Tibial artery (tissue), 4 donors: ENCODE data around the gene NDOR1.

Experiments used
- DNase-seq, 2 donors: peaks; one replicate each; pipeline ENCODE4 v3.0.0-alpha.2; 2019
- H3K27ac ChIP-seq, 2 donors: fragments of 200-600 bp; sonication (generic) in 1 of 2; 1 replicate in 1 of 2; 2 replicates in 1 of 2; pipeline ENCODE4 v1.5.1; 2018 to 2019; ENCODE audit warnings: mild to moderate bottlenecking in 1 of 2
- H3K27me3 ChIP-seq, 2 donors: fragments of 200-600 bp; sonication (generic) in 1 of 2; one replicate each; pipeline versions ENCODE4 v1.5.1 to v1.6.0; 2016 to 2019
- H3K36me3 ChIP-seq, 3 donors: fragments of 200-600 bp; sonication (generic) in 2 of 3; one replicate each; pipeline ENCODE4 v1.5.1; 2016 to 2019; ENCODE audit warnings: mild to moderate bottlenecking in 2 of 3
- H3K4me1 ChIP-seq, 4 donors: fragments of 200-600 bp; sonication (generic) in 2 of 4; 1 replicate in 3 of 4; 2 replicates in 1 of 4; pipeline ENCODE4 v1.5.1; 2016 to 2019
- H3K4me3 ChIP-seq, 2 donors: fragments of 200-600 bp; sonication (generic) in 1 of 2; 1 replicate in 1 of 2; 2 replicates in 1 of 2; pipeline ENCODE4 v1.5.1; 2018 to 2019; ENCODE audit warnings: mild to moderate bottlenecking in 2 of 2
- H3K9me3 ChIP-seq, 3 donors: fragments of 200-600 bp; sonication (generic) in 1 of 3; one replicate each; pipeline ENCODE4 v1.5.1; 2016 to 2019
- CTCF ChIP-seq, 2 experiments: fragments of 200-600 bp in 1 of 2; fragments of 450-650 bp in 1 of 2; IDR thresholded peaks; one replicate each; pipeline ENCODE4 v1.5.1; 2017 to 2019; ENCODE audit warnings: antibody characterized with exemption in 2 of 2, mild to moderate bottlenecking in 1 of 2, moderate library complexity in 1 of 2
- intact Hi-C: fragments of 100-400 bp; cut with DNase I; formaldehyde crosslinking; loops from one replicate; pipeline ENCODE4 v1.15.0; 2023; ENCODE audit warnings: low total_unique reads

Gene NDOR1

GRCh38 chr9:137206602-137207001 is 1.1 kb downstream of the NDOR1 start:
- H3K27me3 ChIP-seq, result no peaks in the 10 kb centered on the region
- H3K27ac ChIP-seq, result no peak overlapping the region
- DNase-seq, result no peak
- H3K9me3 ChIP-seq, result no peaks in the 10 kb centered on the region
- intact Hi-C loops, result no loop called here
- H3K4me3 ChIP-seq, result peak overlapping the region; percentile 97
- peaks cover 0 to 24% (median 0%) of the 10 kb centered on the region in 3 donors for H3K36me3 ChIP-seq
- H3K4me1 ChIP-seq, result peaks cover 0 to 51% (median 38%) of the 10 kb centered on the region in 4 donors
- TF ChIP-seq CTCF (IDR thresholded peaks at IDR 0.05), result no peak

- peaks cover 0 to 6% (median 5%) of the 10 kb centered on the region in 4 donors for H3K4me1 ChIP-seq
- TF ChIP-seq CTCF (IDR thresholded peaks at IDR 0.05), result no peak
- H3K27me3 ChIP-seq, result no peaks in the 10 kb centered on the region
- H3K36me3 ChIP-seq, result peaks cover 0 to 47% (median 0%) of the 10 kb centered on the region in 3 donors
- H3K9me3 ChIP-seq, result no peaks in the 10 kb centered on the region
- intact Hi-C loops, result no loop called here
- H3K4me3 ChIP-seq, result no peak overlapping the region
- no peak for DNase-seq
- no peak overlapping the region for H3K27ac ChIP-seq
Measured at GRCh38 chr9:137211532-137211931, 6.0 kb downstream of the NDOR1 start.

GRCh38 chr9:137212520-137212919 is 7.0 kb downstream of the NDOR1 start:
- peaks cover 0 to 9% (median 1%) of the 10 kb centered on the region in 4 donors for H3K4me1 ChIP-seq
- DNase-seq, result no peak
- H3K27ac ChIP-seq, result no peak overlapping the region
- intact Hi-C loops, result no loop called here
- H3K4me3 ChIP-seq, result no peak overlapping the region
- no peak for TF ChIP-seq CTCF (IDR thresholded peaks at IDR 0.05)
- H3K27me3 ChIP-seq, result no peaks in the 10 kb centered on the region
- H3K36me3 ChIP-seq, result peaks cover 0 to 44% (median 0%) of the 10 kb centered on the region in 3 donors
- H3K9me3 ChIP-seq, result no peaks in the 10 kb centered on the region

- no peak for TF ChIP-seq CTCF (IDR thresholded peaks at IDR 0.05)
- intact Hi-C loops, result no loop called here
Measured at GRCh38 chr9:137213160-137214060, 7.9 kb downstream of the NDOR1 start.

GRCh38 chr9:137214620-137215019 is 9.1 kb downstream of the NDOR1 start:
- no peak for DNase-seq
- Histone ChIP-seq H3K4me1 (peaks cover 0 to 24% (median 11%) of the 10 kb centered on the region in 4 donors), H3K27ac (no peak overlapping the region), H3K9me3 (no peaks in the 10 kb centered on the region), H3K4me3 (no peak overlapping the region), H3K27me3 (no peaks in the 10 kb centered on the region), H3K36me3 (peaks cover 0 to 34% (median 0%) of the 10 kb centered on the region in 3 donors)
- intact Hi-C loops, result no loop called here
- TF ChIP-seq CTCF (IDR thresholded peaks at IDR 0.05), result no peak

More at GRCh38 chr9:137213160-137214060, 7.9 kb downstream of the NDOR1 start:
- no peaks in the 10 kb centered on the region for H3K27me3 ChIP-seq
- no peak overlapping the region for H3K4me3 ChIP-seq
- H3K27ac ChIP-seq, result no peak overlapping the region
- H3K4me1 ChIP-seq, result peaks cover 0 to 18% (median 8%) of the 10 kb centered on the region in 4 donors
- H3K36me3 ChIP-seq, result peaks cover 0 to 42% (median 0%) of the 10 kb centered on the region in 3 donors
- H3K9me3 ChIP-seq, result no peaks in the 10 kb centered on the region
- DNase-seq, result no peak
